Measurements from ENCODE around the gene MTHFR. TPM values are rescaled to one million over a fixed set of nuclear protein-coding genes. Genes with fewer than 3 reads are reported as not detected.

MTHFR gene
- total RNA-seq, 1 experiment from 2014 or later, result 27.8 TPM

GRCh38 chr1:11790880-11791715, 14.7 kb downstream of the MTHFR start:
- Histone ChIP-seq H3K27me3 (replicated peaks; ENCODE audit: control insufficient read depth, insufficient read depth, low read length) (no peaks in the 10 kb centered on the region), H3K9me3 (no peaks in the 10 kb centered on the region), H3K4me3 (ENCODE audit: low read depth, low read length) (no peak overlapping the region), H3K36me3 (ENCODE audit: control insufficient read depth, insufficient read depth, low read length) (no peaks in the 10 kb centered on the region; the same call in 1 of the 2 replicates), H3K4me1 (peaks cover 38% of the 10 kb centered on the region)
- Mint-ChIP-seq H3K4me3 (ENCODE audit: unreplicated experiment) (no peak overlapping the region), H3K27me3 (ENCODE audit: insufficient read depth, unreplicated experiment) (no peaks in the 10 kb centered on the region), H3K27ac (ENCODE audit: unreplicated experiment) (peak overlapping the region; percentile 84), H3K4me1 (ENCODE audit: low read depth, unreplicated experiment) (peaks cover 25% of the 10 kb centered on the region), H3K36me3 (ENCODE audit: insufficient read depth, unreplicated experiment) (peaks cover 21% of the 10 kb centered on the region), H3K9me3 (ENCODE audit: unreplicated experiment) (no peaks in the 10 kb centered on the region)
- BruUV-seq (replicated peaks), result no TSS peak
- ChIA-PET CTCF (interaction anchor here (1.2 kb wide), 1 partner anchor 45 kb away, joined by 3 read pairs; no protein-coding TSS in a partner anchor), POLR2A (no interaction called here)
- no peak for TF ChIP-seq CTCF (IDR thresholded peaks at IDR 0.05; ENCODE audit: insufficient read depth in 1 of 2, low read depth in 1 of 2, low read length in 1 of 2, severe bottlenecking in 1 of 2, unreplicated experiment in 1 of 2)
- DNase-seq, result no peak
- intact Hi-C loops (cut with micrococcal nuclease; ENCODE audit: unreplicated experiment), result no loop called here

DNA sequence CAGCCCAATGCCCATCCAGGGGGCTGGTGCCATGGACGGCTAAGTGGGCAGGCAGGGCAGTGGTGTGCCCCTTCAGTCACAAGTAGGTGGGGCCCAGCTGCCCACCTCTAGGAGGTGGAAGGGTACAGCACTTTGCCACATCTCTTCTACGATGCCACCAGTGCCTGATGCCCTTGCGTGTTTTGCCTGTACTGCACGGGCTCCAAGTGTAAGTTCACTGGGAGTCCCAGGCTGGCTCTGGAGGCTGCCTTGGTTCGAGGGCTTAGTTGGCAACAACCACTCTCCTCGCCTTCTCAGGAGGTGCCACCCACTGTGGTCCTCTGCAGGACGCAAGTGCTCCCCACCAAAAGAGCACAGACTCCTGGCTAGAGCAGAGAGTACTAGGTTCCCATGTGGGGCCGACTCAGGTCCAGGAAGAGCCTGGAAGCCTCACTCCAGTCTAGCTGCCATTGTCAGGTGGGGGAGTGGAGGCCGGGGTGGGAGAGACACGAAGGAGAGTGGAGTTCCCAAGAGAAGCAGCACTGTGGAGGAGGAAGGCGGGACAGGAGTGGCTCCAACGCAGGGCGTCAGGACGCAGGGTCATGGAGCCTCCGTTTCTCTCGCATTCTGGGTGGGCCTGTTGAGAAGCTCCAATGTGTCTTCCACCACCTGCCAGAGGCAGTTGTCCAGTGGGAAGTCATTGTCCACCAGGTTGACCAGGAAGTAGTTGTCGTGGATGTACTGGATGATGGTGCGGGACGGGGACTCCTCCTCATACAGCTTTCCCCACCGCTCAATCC, 15.5 kb downstream of the MTHFR start:
- no peak for TF ChIP-seq CTCF (IDR thresholded peaks at IDR 0.05; ENCODE audit: insufficient read depth in 1 of 2, low read depth in 1 of 2, low read length in 1 of 2, severe bottlenecking in 1 of 2, unreplicated experiment in 1 of 2)
- BruUV-seq (replicated peaks), result no TSS peak
- no peak for DNase-seq
- intact Hi-C loops (cut with micrococcal nuclease; ENCODE audit: unreplicated experiment), result no loop called here
- Mint-ChIP-seq H3K27me3 (ENCODE audit: insufficient read depth, unreplicated experiment) (no peaks in the 10 kb centered on the region), H3K4me1 (ENCODE audit: low read depth, unreplicated experiment) (peaks cover 25% of the 10 kb centered on the region), H3K27ac (ENCODE audit: unreplicated experiment) (peak overlapping the region; percentile 49), H3K36me3 (ENCODE audit: insufficient read depth, unreplicated experiment) (peaks cover 17% of the 10 kb centered on the region), H3K9me3 (ENCODE audit: unreplicated experiment) (no peaks in the 10 kb centered on the region), H3K4me3 (ENCODE audit: unreplicated experiment) (no peak overlapping the region)
- no peaks in the 10 kb centered on the region for H3K27me3 ChIP-seq (replicated peaks; ENCODE audit: control insufficient read depth, insufficient read depth, low read length)
- CTCF ChIA-PET, result no interaction called here
- H3K4me1 ChIP-seq, result peaks cover 41% of the 10 kb centered on the region
- H3K9me3 ChIP-seq, result no peaks in the 10 kb centered on the region
- H3K4me3 ChIP-seq (ENCODE audit: low read depth, low read length), result no peak overlapping the region
- H3K36me3 ChIP-seq (ENCODE audit: control insufficient read depth, insufficient read depth, low read length), result no peaks in the 10 kb centered on the region; the same call in 1 of the 2 replicates
- POLR2A ChIA-PET, result no interaction called here

All from Caco-2 (cell line).